DOHH2 (cell line): ENCODE data around the gene ZNF804B.

Experiments
- EZH2phosphoT487 ChIP-seq: fragments of 200-600 bp; sonication (generic); IDR thresholded peaks from 2 replicates; pipeline ENCODE4 v1.6.1; 2017; ENCODE audit warnings: borderline replicate concordance, mild to moderate bottlenecking, antibody characterized with exemption, low read length, moderate library complexity, mixed read lengths
- TF ChIP-seq, protein P1 (sequence below): fragments of 200-600 bp; sonication (generic); IDR thresholded peaks from one replicate; pipeline ENCODE4 v1.5.1; 2014; ENCODE audit warnings: antibody characterized with exemption, mild to moderate bottlenecking, low read depth, low read length; ENCODE audit not compliant: poor library complexity, severe bottlenecking

- TF ChIP-seq, protein P1, sequence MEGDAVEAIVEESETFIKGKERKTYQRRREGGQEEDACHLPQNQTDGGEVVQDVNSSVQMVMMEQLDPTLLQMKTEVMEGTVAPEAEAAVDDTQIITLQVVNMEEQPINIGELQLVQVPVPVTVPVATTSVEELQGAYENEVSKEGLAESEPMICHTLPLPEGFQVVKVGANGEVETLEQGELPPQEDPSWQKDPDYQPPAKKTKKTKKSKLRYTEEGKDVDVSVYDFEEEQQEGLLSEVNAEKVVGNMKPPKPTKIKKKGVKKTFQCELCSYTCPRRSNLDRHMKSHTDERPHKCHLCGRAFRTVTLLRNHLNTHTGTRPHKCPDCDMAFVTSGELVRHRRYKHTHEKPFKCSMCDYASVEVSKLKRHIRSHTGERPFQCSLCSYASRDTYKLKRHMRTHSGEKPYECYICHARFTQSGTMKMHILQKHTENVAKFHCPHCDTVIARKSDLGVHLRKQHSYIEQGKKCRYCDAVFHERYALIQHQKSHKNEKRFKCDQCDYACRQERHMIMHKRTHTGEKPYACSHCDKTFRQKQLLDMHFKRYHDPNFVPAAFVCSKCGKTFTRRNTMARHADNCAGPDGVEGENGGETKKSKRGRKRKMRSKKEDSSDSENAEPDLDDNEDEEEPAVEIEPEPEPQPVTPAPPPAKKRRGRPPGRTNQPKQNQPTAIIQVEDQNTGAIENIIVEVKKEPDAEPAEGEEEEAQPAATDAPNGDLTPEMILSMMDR = no peak
- no peak for TF ChIP-seq EZH2phosphoT487
Measured at GRCh38 chr7:88942815-88943501, 183.5 kb downstream of the ZNF804B start.
